Measurements from ENCODE around the gene TIAM1. TPM values are rescaled to one million over a fixed set of nuclear protein-coding genes. Genes with fewer than 3 reads are reported as not detected.
"Not testable (repeated sequence)": the region's sequence is repeated elsewhere in the genome, so short reads cannot be mapped to it uniquely, and the experiment has no call there.

The TIAM1 gene
- total RNA-seq, 2 donors from 2014 or later = 6.0 to 38.1 TPM

DNA sequence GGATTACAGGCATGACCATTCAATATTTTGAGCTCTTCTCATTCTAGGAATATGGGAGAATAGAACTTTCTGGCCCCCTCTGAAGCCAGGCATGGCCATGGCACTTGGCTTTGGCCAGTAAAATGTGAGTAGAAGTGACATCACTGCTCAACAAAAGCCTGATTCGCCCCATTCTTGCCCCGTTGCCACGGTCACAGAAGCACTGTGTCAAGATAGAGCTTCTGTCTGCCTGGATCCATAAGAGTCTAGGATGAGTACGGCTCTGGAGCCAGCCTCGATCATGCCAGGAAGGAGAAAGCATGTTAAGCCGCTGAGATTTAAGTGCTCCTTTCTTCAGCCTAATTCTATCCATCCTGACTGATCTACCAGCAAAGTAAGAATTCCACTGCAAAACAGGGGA is 113.1 kb downstream of the TIAM1 start:
- intact Hi-C loops (cut with DNase I) = no loop called here
- DNase-seq (ENCODE audit: low spot score) = no peak
- H3K27ac ChIP-seq = no peak overlapping the region
- H3K9me3 ChIP-seq = no peaks in the 10 kb centered on the region
- TF ChIP-seq POLR2AphosphoS5 (IDR thresholded peaks at IDR 0.05) = no peak
- TF ChIP-seq, protein P1, sequence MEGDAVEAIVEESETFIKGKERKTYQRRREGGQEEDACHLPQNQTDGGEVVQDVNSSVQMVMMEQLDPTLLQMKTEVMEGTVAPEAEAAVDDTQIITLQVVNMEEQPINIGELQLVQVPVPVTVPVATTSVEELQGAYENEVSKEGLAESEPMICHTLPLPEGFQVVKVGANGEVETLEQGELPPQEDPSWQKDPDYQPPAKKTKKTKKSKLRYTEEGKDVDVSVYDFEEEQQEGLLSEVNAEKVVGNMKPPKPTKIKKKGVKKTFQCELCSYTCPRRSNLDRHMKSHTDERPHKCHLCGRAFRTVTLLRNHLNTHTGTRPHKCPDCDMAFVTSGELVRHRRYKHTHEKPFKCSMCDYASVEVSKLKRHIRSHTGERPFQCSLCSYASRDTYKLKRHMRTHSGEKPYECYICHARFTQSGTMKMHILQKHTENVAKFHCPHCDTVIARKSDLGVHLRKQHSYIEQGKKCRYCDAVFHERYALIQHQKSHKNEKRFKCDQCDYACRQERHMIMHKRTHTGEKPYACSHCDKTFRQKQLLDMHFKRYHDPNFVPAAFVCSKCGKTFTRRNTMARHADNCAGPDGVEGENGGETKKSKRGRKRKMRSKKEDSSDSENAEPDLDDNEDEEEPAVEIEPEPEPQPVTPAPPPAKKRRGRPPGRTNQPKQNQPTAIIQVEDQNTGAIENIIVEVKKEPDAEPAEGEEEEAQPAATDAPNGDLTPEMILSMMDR (IDR thresholded peaks at IDR 0.05) = no peak
- TF ChIP-seq POLR2A (IDR thresholded peaks at IDR 0.05) = no peak
- over 99% methylated on average over 6 of the region's 6 CpGs for WGBS
- H3K4me3 ChIP-seq = no peak overlapping the region
- H3K27me3 ChIP-seq (replicated peaks; ENCODE audit: insufficient read depth) = no peaks in the 10 kb centered on the region
- H3K4me1 ChIP-seq (replicated peaks) = no peaks in the 10 kb centered on the region
- H3K36me3 ChIP-seq = no peaks in the 10 kb centered on the region

DNA sequence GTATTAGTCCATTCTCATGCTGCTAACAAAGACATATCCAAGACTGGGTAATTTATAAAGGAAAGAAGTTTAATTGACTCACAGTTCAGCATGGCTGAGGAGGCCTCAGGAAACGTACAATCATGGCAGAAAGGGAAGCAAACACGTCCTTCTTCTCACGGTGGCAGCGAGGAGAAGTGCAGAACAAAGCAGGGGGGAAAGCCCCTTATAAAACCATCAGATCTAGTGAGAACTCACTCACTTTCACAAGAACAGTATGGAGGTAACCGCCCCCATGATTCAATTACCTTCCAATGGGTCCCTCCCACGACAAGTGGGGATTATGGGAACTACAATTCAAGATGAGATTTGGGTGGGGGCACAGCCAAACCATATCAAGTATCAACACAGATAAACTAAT is 115.3 kb downstream of the TIAM1 start:
- H3K4me1 ChIP-seq (replicated peaks); H3K9me3 ChIP-seq; DNase-seq (ENCODE audit: low spot score); H3K27me3 ChIP-seq (replicated peaks; ENCODE audit: insufficient read depth); H3K4me3 ChIP-seq; H3K36me3 ChIP-seq; intact Hi-C loops (cut with DNase I); H3K27ac ChIP-seq: not testable (repeated sequence)
- WGBS = 92% methylated on average over 6 of the region's 6 CpGs

DNA sequence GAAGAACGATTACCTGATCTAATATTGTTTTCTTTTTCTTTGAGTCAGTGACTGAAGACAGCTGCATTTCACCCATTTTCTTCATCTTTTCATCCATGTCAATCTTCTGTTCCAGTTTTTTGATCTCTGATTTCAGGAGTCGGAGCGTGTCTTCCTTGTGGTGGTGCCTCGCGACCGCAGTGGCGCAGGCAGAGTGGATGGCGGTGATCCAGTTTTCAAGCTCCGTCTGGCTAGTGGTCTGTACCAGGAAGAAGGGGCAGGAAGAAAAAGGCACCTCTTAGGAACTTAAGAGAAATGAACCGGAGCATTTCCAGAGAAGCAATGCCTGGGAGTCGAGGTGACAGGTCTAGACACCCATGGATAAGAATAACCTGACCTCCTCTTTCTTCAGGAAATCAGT is 118.3 kb downstream of the TIAM1 start:
- H3K36me3 ChIP-seq = no peaks in the 10 kb centered on the region
- no peaks in the 10 kb centered on the region for H3K9me3 ChIP-seq
- no peaks in the 10 kb centered on the region for H3K27me3 ChIP-seq (replicated peaks; ENCODE audit: insufficient read depth)
- no peak overlapping the region for H3K27ac ChIP-seq
- H3K4me3 ChIP-seq = no peak overlapping the region
- DNase-seq (ENCODE audit: low spot score) = no peak
- TF ChIP-seq, protein P1 (IDR thresholded peaks at IDR 0.05) = no peak
- TF ChIP-seq POLR2A (IDR thresholded peaks at IDR 0.05) = no peak
- TF ChIP-seq POLR2AphosphoS5 (IDR thresholded peaks at IDR 0.05) = no peak
- intact Hi-C loops (cut with DNase I) = no loop called here
- no peaks in the 10 kb centered on the region for H3K4me1 ChIP-seq (replicated peaks)
- 93% methylated on average over 11 of the region's 11 CpGs for WGBS

DNA sequence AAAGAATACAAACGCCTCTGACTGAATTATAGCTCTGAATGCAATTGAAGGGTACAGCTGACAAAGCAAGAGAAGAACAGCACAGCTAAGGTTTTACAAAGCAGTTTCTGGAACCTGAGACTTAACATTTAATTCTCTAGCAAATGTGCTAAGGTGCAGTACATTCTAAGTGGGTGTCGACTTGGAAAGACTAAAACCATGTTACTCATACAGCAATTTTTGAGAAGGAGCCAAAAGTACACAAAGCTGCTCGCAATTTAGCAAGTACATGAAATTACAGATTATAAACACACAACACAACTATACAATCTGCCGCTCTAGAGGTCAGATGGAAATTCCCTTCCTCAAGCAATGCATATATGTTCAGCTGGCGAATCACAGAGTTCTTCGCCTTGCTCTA is 121.9 kb downstream of the TIAM1 start:
- H3K9me3 ChIP-seq = no peaks in the 10 kb centered on the region
- intact Hi-C loops (cut with DNase I) = no loop called here

DNA sequence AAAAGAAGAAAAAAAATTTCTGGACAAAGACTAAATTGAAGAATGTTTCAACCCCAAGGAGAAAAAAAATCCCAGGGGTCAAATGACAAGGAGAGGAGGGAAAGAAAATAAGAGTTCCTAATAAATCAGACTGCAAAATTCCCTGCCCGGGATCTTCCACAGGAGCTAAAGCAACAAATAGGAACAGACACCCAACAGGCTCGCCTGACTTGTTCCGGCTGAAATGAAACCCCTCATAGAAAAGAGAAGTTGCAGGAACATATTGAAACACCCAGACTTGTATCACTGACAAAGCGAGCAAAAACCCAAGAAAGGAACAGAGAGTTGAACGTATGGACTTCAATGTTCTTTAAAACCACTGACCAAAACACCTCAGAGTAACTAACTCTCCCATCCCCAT is 123.0 kb downstream of the TIAM1 start:
- Histone ChIP-seq H3K36me3 (no peaks in the 10 kb centered on the region), H3K4me3 (no peak overlapping the region), H3K9me3 (no peaks in the 10 kb centered on the region), H3K27ac (no peak overlapping the region), H3K4me1 (replicated peaks) (no peaks in the 10 kb centered on the region), H3K27me3 (replicated peaks; ENCODE audit: insufficient read depth) (no peaks in the 10 kb centered on the region)
- TF ChIP-seq, protein P1 (IDR thresholded peaks at IDR 0.05) = no peak
- TF ChIP-seq POLR2A (IDR thresholded peaks at IDR 0.05) = no peak
- no peak for TF ChIP-seq POLR2AphosphoS5 (IDR thresholded peaks at IDR 0.05)
- intact Hi-C loops (cut with DNase I) = no loop called here
- no peak for DNase-seq (ENCODE audit: low spot score)
- WGBS = 44% methylated on average over 5 of the region's 5 CpGs

More for the DNA sequence above, 121.9 kb downstream of the TIAM1 start:
- H3K36me3 ChIP-seq = no peaks in the 10 kb centered on the region
- H3K27me3 ChIP-seq (replicated peaks; ENCODE audit: insufficient read depth) = no peaks in the 10 kb centered on the region
- no peaks in the 10 kb centered on the region for H3K4me1 ChIP-seq (replicated peaks)
- H3K27ac ChIP-seq = no peak overlapping the region
- 51% methylated on average over 6 of the region's 6 CpGs for WGBS
- TF ChIP-seq POLR2AphosphoS5 (IDR thresholded peaks at IDR 0.05) (no peak), POLR2A (IDR thresholded peaks at IDR 0.05) (no peak)
- TF ChIP-seq, protein P1 (IDR thresholded peaks at IDR 0.05) = no peak
- no peak for DNase-seq (ENCODE audit: low spot score)
- no peak overlapping the region for H3K4me3 ChIP-seq

Data from prostate gland (tissue), 2 donors.